HG03066 (cell line): ENCODE measurements around the gene EPSTI1.

Experiments used
- ATAC-seq: cut with Tn5 transposase; IDR thresholded peaks from one replicate; pipeline ENCODE4 v1.9.1; 2021; ENCODE audit warnings: low read depth; ENCODE audit not compliant: unreplicated experiment

The EPSTI1 gene

DNA sequence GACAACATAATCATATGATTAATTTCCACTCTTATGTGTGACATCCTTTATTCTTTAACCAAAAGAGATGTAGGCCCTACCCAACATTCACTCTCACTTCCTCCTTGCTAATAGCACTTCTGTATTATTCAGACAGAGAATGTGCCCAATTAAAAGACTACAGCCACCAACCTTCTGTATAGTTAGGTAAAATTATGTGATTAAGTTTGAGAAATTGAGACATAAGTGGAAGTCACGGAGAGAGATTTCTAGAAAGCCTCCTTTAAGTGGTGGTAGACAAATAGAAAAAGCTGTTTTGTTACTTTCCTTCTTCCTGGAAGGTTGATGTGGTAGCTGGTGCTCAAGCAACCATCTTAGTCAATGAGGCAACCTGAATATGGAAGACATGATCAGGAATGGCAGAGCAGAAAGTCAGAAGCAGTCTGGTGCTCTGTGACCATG is 14.8 kb downstream of the EPSTI1 start:
- ATAC-seq, result no peak

DNA sequence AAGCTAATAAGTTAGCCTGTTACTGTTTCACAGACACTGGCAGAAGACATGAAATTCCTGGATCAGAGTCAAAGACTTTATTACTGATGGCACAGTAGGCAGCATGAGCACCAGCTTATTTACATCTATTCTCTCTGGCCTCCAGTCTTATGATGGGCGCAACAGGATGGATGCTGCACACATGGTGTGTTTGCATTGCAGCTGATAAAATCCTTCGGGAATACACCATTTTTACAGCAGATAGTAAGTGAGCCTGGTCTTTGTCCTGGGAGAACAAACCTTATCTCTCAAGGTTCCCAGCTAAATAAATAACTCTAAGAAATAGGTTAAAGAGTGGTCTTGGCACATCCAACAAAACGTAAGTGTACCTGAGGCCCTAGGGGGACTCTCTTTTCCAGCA is 16.0 kb downstream of the EPSTI1 start:
- no peak for ATAC-seq

DNA sequence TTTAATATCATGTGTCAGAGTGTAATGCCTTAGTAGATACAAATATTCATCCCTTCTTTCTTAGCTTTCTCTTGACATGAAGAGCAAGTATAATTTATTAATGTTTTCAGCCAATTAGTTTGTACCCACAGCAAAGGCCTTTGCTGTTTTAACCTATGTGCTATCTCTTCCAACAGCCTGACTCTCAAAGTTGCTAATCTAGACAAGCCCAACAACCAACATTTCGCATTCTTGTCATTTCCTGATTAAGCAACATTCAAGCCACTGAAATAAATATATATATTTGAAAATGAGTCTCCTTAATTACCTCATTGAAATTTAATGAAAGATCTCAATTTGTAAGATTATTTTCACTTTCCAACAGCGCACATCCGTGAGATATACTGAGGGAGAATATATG is 18.5 kb downstream of the EPSTI1 start:
- no peak for ATAC-seq

DNA sequence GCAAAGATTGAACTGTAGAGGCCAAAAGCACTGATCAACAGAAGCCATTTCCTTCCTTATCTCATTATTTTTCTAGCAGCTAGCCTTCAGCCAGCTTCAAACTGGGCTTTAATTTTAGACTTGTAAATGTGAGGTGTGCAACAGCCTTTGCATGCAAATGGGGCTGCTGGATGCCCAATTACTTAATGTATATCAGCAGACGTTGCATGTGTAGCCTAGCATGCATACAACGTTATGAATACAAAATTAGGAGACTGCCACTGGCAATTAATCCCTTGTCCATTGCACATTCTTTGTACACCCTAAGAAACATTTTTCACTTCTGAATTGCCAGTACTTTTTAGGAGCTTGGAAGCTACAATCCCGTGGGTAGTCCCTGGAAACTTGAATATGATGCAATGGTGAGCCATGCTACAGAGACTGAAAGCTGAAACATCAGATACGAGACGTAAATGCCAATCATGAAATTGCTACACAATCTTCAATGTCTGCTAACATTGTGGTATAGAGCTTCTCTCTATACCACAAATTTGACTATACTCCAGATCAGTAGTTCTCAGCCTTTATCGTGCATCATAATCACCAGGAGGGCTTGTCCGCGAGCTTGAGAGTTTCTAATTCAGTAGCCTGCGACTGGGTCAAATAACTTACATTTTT is 20.2 kb downstream of the EPSTI1 start:
- no peak for ATAC-seq

DNA sequence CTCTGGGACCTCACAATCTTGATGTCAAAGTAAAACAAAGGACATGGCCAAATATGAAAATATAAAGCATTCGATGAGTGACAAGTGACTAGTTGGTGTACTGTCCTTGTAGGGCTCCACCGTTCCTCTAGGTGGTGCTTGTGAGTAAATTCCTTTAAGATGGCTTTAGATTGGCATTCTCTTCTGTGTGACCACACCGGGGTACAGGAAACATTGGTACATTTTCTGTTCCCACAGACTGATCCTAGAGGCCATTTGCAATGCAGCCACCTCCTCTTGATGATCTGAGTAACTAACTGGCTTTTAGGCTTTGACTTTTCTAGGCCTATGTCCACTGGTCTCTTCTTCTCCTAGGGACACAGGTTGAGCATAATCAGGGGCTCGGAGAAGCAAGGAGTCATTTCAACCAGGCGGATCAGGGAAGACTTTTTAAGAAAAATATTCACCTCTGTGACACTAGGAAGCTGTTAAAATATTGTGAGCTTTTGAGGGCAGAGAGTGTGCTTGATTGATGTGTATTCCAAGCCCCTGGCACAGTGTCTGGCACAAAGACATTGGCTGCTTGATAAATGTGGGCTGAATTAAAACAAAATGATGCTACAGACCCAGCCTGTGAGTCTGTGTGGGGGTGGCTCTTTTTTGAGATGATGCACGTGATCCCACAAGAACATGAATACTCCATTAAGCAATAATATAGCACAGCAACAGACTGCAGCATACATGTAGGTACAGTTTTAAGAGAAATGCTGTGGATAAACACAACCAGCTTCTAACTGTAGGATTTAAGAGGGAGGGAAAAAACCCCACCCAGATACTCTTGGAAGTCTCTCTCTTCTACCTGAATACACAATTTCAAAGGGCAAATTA is 21.0 kb downstream of the EPSTI1 start:
- no peak for ATAC-seq

DNA sequence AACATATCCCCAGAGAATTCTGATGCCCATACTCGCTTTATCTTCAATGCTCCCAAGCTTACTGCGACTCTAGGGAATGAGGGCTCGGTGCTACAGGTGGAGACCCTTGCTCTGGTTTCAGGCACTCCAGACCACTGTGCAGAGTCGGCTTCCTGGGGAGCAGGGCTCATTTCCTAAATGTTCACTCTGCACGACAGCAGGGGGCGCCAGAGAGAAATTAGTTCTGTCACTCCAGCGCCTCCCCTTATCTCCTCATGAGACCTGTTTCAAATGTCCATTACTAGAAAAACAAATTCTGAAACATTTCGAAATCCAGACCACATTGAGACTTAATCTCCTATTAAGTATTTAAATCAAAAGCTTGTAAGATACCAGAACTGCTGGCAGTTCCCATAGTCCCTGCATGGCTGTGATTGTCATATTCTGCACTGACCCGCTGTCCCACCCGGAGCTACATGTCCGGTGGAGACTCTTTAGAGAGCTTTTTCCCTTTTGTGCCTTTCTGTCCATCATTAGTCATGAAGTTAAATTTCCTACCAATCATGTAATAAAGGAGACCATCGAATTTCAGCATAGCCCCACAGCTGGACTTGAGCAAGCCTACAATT is 22.4 kb downstream of the EPSTI1 start:
- no peak for ATAC-seq

DNA sequence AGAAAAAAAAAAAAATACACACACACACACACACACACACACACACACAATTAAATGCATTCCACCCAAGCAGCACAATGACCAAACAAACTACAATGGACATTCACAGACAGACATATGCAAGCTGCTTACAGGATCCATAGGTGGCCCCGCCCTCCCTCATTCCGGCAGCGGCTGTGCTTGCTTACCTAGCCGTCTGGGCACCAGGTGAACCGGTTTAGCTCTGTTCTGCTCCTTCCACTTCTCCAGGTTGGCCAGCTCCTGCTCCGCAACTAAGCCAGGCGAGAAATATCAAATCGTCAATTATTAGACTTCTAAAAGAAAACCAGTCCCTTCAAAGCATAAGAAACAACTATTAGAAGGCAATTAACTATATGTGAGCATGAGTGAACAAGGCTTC is 23.1 kb downstream of the EPSTI1 start:
- ATAC-seq, result no peak

DNA sequence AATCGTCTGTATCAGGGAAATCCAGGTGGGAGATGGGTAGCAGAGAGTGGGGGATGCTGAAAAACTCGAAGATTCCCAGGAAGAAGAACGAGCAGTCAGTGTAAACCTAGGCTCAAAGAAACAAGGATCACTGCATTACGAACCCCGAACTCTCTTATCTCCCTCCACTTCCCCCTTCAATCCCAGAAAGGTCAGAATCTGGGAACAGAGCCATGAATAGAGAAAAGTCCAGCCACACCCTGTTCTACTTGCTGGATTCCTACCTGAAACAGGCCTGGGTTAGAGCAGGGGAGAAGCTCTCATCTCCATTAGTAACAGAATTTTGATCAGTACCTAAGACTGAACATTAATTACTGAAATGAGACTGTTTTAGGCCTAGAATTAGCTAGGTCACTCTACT is 24.4 kb downstream of the EPSTI1 start:
- ATAC-seq, result no peak

DNA sequence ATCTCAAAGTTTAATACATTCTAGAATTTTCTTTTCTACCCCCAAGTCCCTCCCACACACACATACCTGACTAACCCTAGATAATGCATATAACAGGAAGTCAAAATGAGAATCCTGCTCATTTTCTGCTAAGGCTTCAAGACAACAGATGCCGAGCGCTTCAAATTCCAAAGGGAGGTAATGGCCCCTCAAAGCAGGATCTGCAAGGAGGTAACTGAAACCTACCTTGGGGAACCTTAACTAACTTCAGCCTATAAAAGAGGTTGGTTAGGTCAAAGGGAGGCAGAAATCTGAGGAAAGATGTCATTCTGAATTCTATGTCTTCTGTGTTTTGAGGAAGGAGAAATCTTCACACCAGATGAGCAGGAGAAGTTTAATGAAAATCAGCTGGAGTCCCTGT is 26.8 kb downstream of the EPSTI1 start:
- no peak for ATAC-seq

DNA sequence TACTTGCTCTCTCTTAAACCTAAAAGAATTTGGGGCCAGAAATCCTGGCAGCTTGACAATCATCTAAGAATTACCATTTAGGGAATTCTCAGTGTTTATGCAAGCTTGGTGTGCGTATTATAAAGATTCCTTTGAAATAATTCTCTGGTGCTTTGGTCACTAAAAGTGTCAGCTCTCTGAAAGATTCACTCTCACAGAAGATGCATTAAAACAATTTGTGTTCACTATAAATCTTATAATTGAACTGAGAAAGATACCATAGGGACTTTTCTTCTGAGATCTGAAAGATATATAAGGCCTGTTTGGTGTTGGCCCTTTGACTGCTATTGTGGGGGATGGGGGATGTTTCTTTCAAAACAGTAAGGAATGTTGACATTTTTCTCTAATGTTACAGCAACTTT is 27.3 kb downstream of the EPSTI1 start:
- no peak for ATAC-seq

DNA sequence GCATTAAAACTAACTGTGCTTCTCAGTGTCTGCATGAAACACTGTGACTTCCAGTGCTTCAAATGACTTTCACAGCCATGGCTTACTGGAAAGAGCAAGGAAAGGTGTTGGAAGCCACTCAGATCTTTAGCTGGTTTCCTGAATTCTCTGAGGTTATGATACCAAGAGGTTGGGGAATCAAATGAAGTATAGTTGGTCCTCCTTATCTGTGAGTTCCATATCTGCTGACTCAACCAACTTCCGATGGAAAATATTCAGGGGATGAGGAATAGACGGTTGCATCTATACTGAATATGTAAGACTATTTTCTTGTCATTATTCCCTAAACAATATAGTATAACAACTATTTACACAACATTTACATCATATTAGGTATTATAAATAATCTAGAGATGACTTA is 32.4 kb downstream of the EPSTI1 start:
- ATAC-seq, result no peak

DNA sequence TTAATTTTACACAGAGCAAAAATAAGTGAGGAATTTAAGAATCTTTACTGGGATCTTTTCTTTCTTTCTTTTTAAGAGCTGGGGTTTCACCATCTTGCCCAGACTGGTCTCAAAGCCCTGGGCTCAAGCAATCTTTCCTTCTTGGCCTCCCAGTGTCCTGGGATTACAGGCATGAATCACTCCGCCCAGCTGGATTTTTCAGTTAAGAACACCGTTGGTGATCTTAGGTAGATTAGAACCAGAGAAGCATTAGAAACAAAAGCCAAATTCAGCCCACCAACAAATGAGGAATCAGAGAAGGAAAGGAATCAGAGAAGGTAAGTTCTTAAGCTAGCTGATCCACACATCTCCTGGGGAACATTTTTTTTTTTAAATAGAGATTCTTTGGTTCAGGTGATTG is 34.2 kb downstream of the EPSTI1 start:
- no peak for ATAC-seq

DNA sequence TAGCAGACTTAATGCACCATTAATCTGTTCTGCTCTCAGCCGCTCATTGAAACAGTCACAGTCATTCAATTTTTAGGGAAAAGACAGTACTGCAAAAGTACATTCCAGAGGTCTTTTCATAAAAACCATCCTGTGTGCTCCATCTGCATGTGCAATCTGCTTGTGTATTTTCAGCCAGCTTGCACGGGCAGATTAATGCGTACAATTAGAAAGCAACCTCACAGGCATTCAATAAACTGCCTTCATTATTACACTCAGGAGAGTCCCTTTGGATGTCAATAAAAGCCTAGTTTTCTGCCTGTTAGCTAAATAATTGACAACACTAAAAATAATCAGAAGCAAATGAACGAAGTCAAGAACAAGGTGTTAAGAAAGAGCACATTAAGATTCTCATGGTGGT is 41.9 kb downstream of the EPSTI1 start:
- ATAC-seq, result no peak

DNA sequence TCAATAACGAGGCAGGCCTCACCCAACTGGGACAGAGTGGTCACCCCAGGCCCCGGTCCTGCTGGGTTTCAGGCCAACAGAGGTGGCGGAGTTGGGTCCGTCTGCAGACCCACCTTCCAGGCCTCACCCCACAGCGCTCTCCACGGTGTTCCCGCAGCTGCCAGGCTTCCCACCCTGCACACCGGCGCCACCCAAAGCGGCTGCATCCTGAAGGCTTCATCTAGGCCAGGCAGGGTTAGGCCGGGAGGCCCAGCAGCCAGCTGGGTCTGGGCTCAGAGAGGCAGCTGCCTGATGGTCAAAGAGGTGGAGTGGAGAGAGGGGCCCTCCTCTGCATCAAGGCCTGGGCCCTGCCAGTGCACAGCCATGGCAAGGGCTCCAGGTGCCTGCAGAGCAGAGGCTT is 44.1 kb downstream of the EPSTI1 start:
- ATAC-seq, result no peak

DNA sequence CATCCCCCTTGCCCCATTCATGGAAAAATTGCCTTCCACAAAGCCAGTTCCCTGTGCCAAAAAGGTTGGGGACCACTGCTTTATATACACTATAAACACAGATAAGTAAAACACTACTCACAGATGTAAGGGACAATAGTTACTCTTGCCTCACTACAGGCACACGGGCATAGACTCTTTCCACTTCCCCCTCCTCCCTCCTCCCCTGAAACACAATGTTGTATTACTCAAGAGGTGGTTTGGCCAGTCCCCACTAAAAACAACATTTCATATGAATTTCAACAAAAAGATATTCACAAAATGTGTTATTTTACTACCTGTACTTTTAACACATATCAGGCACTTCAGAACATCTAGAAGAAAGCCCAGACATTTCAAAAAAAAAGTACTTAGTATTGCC is 45.1 kb downstream of the EPSTI1 start:
- ATAC-seq, result no peak

DNA sequence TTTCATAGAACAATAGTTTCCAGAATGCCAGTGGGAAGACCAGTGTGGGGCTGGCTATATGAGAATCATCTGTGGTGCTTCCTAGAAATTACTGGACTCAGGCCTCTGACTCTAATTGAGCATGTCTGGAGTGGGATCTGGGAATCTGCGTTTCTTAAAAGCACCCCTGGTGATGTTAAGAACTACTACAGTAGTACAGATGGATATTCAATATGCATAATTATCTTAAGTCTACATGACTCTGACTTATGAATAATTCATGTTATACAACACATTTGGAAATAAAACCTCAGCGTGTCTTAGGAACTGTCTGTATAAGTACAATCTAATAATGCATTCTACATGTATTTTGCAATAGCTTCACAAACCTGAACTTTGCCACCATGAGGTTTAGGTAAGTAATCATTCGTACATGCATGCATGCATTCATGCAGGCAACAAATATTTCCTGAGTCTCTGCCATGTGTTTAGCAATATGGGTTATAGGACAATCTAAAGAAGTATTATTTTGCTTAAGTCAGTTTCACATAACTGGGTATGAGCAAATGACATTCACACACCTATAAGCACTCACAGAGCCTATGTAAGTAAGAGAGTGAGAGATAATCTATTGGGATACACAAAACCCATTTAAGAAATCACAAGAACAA is 62.0 kb downstream of the EPSTI1 start:
- no peak for ATAC-seq

DNA sequence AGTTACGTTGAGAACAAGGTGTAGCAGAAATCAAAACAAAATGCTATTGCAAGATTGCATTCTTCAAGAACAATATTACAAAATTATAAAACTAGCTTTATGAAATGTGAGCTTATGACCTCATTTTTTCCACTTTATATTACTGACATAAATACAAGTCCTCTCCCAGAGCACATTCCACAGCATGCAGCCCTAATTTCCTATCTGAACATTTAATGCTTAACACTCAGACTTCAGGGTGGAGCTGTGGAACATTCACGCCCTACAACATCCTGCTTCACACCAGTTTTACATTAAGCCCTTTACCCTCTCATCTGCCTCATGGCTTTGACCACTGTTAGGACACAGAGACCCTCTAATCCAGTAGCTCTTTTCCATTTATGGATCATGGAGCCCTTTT is 65.5 kb downstream of the EPSTI1 start:
- no peak for ATAC-seq

DNA sequence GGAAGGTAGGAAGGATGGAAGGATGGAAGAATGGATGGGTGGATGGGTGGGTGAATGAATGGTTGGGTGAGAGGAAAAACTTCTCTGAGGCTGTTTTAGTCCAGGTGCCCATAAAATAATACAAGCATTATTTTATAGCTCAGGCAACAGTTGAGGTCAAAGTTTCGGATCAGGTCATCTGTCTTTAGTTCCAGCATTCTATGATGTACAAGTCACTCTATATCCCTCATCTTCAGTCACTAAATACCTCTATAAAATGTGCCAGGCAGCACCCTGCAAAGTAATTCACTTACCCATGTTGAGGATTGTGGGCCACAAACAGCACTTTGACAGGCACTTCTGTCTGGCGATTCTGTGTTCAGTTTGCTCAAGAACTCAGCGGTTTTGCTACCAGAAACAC is 66.0 kb downstream of the EPSTI1 start:
- no peak for ATAC-seq

DNA sequence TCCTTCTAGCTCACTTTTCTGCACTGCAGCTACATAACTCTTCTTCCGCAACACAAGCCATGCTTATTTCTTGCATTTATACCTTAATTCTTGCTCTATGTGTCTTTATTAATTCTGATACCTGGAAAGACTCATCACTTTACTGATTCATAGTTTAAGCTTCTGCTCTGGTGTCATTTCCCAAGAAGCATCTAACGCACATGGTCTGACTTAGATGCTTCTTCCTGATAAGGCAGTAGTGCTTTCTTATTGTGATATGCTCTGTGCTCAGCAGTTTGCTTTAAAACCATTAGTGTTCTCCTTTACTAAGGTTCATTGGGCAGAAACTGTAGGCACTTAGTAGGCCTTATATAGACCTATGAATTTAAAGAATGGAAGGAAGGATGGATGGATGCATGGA is 66.4 kb downstream of the EPSTI1 start:
- ATAC-seq, result no peak

DNA sequence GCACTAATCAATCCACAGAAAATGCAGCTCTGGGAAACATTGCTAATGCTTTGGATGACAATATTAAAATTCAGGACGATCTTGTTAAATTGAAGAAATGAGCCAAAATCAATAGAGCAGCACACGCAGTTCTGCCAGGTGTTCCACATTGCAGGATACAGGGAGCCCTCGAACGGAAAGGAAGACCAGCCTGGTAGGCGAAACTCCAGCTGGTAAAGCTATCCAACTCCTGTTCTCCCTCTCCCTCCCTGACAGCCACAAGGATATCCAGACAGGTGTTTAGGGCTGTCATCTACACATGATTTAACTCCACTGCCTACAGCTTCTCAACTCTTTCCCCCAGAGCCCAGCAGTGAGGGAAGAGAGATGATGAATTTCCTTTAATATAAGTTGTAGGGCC is 67.7 kb downstream of the EPSTI1 start:
- no peak for ATAC-seq

DNA sequence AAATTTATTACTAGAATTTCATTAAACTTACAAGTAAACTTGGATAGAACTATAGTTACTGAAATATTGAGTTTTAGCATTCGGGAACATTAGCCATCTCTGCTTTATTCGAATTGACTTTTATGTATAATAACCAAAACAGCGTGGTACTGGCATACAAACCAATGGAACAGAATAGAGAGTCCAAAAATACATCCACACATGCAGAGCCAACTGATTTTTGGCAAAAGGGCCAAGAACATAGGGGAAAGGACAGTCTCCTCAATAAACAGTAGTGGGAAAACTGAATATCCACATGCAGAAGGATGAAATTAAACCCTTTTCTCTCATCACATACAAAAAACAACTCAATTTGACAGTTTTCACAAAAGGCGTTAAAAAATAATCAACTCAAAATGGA is 84.3 kb downstream of the EPSTI1 start:
- no peak for ATAC-seq
